HepG2 (cell line): ENCODE results near the gene SLC25A46. TPM values are rescaled to one million over a fixed set of nuclear protein-coding genes. Genes with fewer than 3 reads are reported as not detected.

Experiments used
- ATAC-seq: fragments of 200-7000 bp; cut with Tn5 transposase; 3 replicates; pipeline ENCODE4 v1.9.1; 2020; ENCODE audit warnings: mild to moderate bottlenecking, moderate library complexity
- BruUV-seq: library from RNA; stranded (reverse); fragments of 400-500 nt; replicated peaks from 2 replicates; lab custom pipeline; 2021; lab: Mats Ljungman, UMichigan
- CTCF ChIA-PET: fragments of 300-600 bp; formaldehyde crosslinking; extraction: SDS; loops from one replicate; lab custom pipeline; 2021; ENCODE audit warnings: low total read pairs, inconsistent platforms, low intra/inter-chr PET ratio; lab: Yijun Ruan, JAX
- POLR2A ChIA-PET: fragments of 350-600 bp; sonication (Branson Sonifier 250); formaldehyde crosslinking; loops from one replicate; lab custom pipeline; 2020; ENCODE audit warnings: antibody characterized with exemption, inconsistent platforms; lab: Yijun Ruan, JAX
- DNase-seq: peaks from one replicate; pipeline ENCODE4 v3.0.0-alpha.2; 2015; ENCODE audit warnings: low spot score
- FAIRE-seq: peaks from 3 replicates; lab custom pipeline; 2011; peaks lifted over from hg19 to GRCh38; lab: Jason Lieb, UNC
- H2AFZ ChIP-seq: one replicate; pipeline ENCODE4 v1.6.1; 2011; ENCODE audit warnings: low read length, inconsistent platforms
- H3K27ac ChIP-seq: fragments of 300-600 bp; 3 replicates; pipeline ENCODE4 v1.8.0; 2011; ENCODE audit warnings: mixed run types, mild to moderate bottlenecking, mixed read lengths, low read length, inconsistent platforms; ENCODE audit not compliant: insufficient read depth; ENCODE audit errors: extremely low read length
- H3K27me3 ChIP-seq, 2 experiments: fragments of 200-600 bp in 1 of 2; 2 replicates in 1 of 2; 3 replicates in 1 of 2; pipeline versions ENCODE4 v1.6.0 to v1.8.0; 2011; ENCODE audit warnings: low read length in 2 of 2, mild to moderate bottlenecking in 2 of 2, moderate library complexity in 2 of 2, inconsistent platforms in 1 of 2; ENCODE audit not compliant: insufficient read depth in 2 of 2, control insufficient read depth in 1 of 2
- H3K36me3 ChIP-seq, 2 experiments: fragments of 200-600 bp in 1 of 2; replicated peaks in 1 of 2; 2 replicates in 1 of 2; 3 replicates in 1 of 2; pipeline versions ENCODE4 v1.5.1 to v1.8.0; 2011; ENCODE audit warnings: low read length in 2 of 2, inconsistent platforms in 1 of 2; ENCODE audit not compliant: insufficient read depth in 2 of 2, control insufficient read depth in 1 of 2
- H3K4me1 ChIP-seq: 2 replicates; pipeline ENCODE4 v1.5.1; 2012; ENCODE audit warnings: low read length, inconsistent platforms; ENCODE audit not compliant: insufficient read depth
- H3K4me2 ChIP-seq: 2 replicates; pipeline ENCODE4 v1.6.0; 2011; ENCODE audit warnings: low read depth, low read length, inconsistent platforms
- H3K4me3 ChIP-seq, 3 experiments: fragments of 200-600 bp in 1 of 3; sonication (generic), shearing (Covaris generic) in 1 of 3; replicated peaks in 1 of 3; 2 replicates each; pipeline ENCODE4 v1.5.1; 2011 to 2016; ENCODE audit warnings: low read length in 3 of 3, inconsistent platforms in 2 of 3, low read depth in 2 of 3, mild to moderate bottlenecking in 2 of 3, control low read depth in 1 of 3, mixed read lengths in 1 of 3; ENCODE audit not compliant: insufficient read depth in 1 of 3
- H3K79me2 ChIP-seq: one replicate; pipeline ENCODE4 v1.6.1; 2011; ENCODE audit warnings: low read length, inconsistent platforms; ENCODE audit not compliant: insufficient read depth
- H3K9ac ChIP-seq: 2 replicates; pipeline ENCODE4 v1.6.0; 2011; ENCODE audit warnings: mild to moderate bottlenecking, low read depth, low read length, inconsistent platforms; ENCODE audit not compliant: insufficient read depth
- H3K9me3 ChIP-seq: 2 replicates; pipeline ENCODE4 v1.5.1; 2012; ENCODE audit warnings: mild to moderate bottlenecking, low read length
- H4K20me1 ChIP-seq: 2 replicates; pipeline ENCODE4 v1.6.0; 2011; ENCODE audit warnings: inconsistent platforms, mild to moderate bottlenecking, low read length, moderate library complexity; ENCODE audit not compliant: insufficient read depth
- AKAP8 ChIP-seq: sonication (generic); formaldehyde crosslinking; IDR thresholded peaks from 2 replicates; pipeline ENCODE4 v1.5.1; 2020; ENCODE audit warnings: mild to moderate bottlenecking, missing genetic modification reagents
- CBX1 ChIP-seq: IDR thresholded peaks from one replicate; pipeline ENCODE4 v1.6.1; 2016; ENCODE audit warnings: antibody characterized with exemption, low read depth
- EZH2 ChIP-seq: conservative IDR thresholded peaks from 2 replicates; pipeline ENCODE4 v1.6.1; 2012; ENCODE audit warnings: mild to moderate bottlenecking, low read depth, low read length, moderate library complexity
- HDAC2 ChIP-seq: sonication (generic); formaldehyde crosslinking; IDR thresholded peaks from 2 replicates; pipeline ENCODE4 v1.4.0; 2020; ENCODE audit warnings: missing genetic modification reagents
- HNRNPLL ChIP-seq: fragments of 200-400 bp; formaldehyde crosslinking; IDR thresholded peaks from 2 replicates; pipeline ENCODE4 v1.6.1; 2017; ENCODE audit warnings: mild to moderate bottlenecking, low read depth, low read length; ENCODE audit not compliant: poor library complexity, severe bottlenecking
- KLF15 ChIP-seq: sonication (generic); formaldehyde crosslinking; IDR thresholded peaks from 2 replicates; pipeline ENCODE4 v1.8.1; 2023; ENCODE audit warnings: borderline replicate concordance, mild to moderate bottlenecking, inconsistent platforms, missing genetic modification reagents, mixed read lengths
- MLXIP ChIP-seq: sonication (generic); formaldehyde crosslinking; IDR thresholded peaks from 2 replicates; pipeline ENCODE4 v1.9.0; 2021; ENCODE audit warnings: missing genetic modification reagents, borderline replicate concordance
- MXD1 ChIP-seq: sonication (generic); formaldehyde crosslinking; IDR thresholded peaks from 2 replicates; pipeline ENCODE4 v1.4.0; 2020; ENCODE audit warnings: mild to moderate bottlenecking, missing genetic modification reagents
- TRAFD1 ChIP-seq: sonication (generic); formaldehyde crosslinking; IDR thresholded peaks from 2 replicates; pipeline ENCODE4 v1.5.1; 2020; ENCODE audit warnings: missing genetic modification reagents, mild to moderate bottlenecking, borderline replicate concordance
- U2AF2 ChIP-seq: fragments of 200-400 bp; formaldehyde crosslinking; IDR thresholded peaks from 2 replicates; pipeline ENCODE4 v1.6.1; 2017; ENCODE audit warnings: low read depth, mild to moderate bottlenecking, low read length
- ZBTB14 ChIP-seq: sonication (generic); formaldehyde crosslinking; IDR thresholded peaks from 2 replicates; pipeline ENCODE4 v1.4.0; 2020; ENCODE audit warnings: missing genetic modification reagents
- ZFP41 ChIP-seq: sonication (generic); formaldehyde crosslinking; IDR thresholded peaks from 2 replicates; pipeline ENCODE4 v1.4.0; 2020; ENCODE audit warnings: mild to moderate bottlenecking, missing genetic modification reagents, borderline replicate concordance
- ZNF10 ChIP-seq: sonication (generic); formaldehyde crosslinking; IDR thresholded peaks from 2 replicates; pipeline ENCODE4 v1.4.0; 2020; ENCODE audit warnings: mild to moderate bottlenecking, low read depth, missing genetic modification reagents, borderline replicate concordance
- ZNF512 ChIP-seq: sonication (generic); formaldehyde crosslinking; IDR thresholded peaks from 2 replicates; pipeline ENCODE4 v1.4.0; 2020; ENCODE audit warnings: mild to moderate bottlenecking, missing genetic modification reagents
- ZNF772 ChIP-seq: sonication (generic); formaldehyde crosslinking; IDR thresholded peaks from 2 replicates; pipeline ENCODE4 v1.5.0; 2020; ENCODE audit warnings: mild to moderate bottlenecking, missing genetic modification reagents
- WGBS: methylation state at CpG from one replicate; pipeline ENCODE4 v1.1.6; 2017; ENCODE audit warnings: low lambda C conversion rate; 5-methylcytosine and 5-hydroxymethylcytosine counted together
- in situ Hi-C: cut with HindIII; loops from 2 replicates; pipeline ENCODE4 v1.10.0; 2017; ENCODE audit warnings: low pct_unique_long_range_greater_than_20kb; ENCODE audit not compliant: extremely low pct_ligation_motif_present
- intact Hi-C: fragments of 100-400 bp; cut with micrococcal nuclease; formaldehyde crosslinking; loops from one replicate; pipeline ENCODE4 v1.10.0; 2022; ENCODE audit not compliant: unreplicated experiment
- polyA plus RNA-seq, 8 experiments: library from polyadenylated mRNA; depleted of rRNA in 3 of 8; stranded (reverse) in 7 of 8; unstranded in 1 of 8; fragments of >200 nt; fragmentation: Illumina TruSeq in 4 of 8; extraction: Trizol in 4 of 8; gene quantifications; 2 replicates each; pipeline versions ENCODE4 v1.2.1 to v1.2.3, GENCODE V29; 2011 to 2016; ENCODE audit warnings: low read depth in 4 of 8, missing spikeins in 1 of 8, mixed read lengths in 1 of 8; ENCODE audit not compliant: insufficient read depth in 1 of 8
- total RNA-seq, 5 experiments: library from RNA; depleted of rRNA; stranded (reverse); fragments of >200 nt; fragmentation: Illumina TruSeq; extraction: Trizol; gene quantifications; 2 replicates each; pipeline ENCODE4 v1.2.3, GENCODE V29; 2016; ENCODE audit warnings: low read depth in 1 of 5

The SLC25A46 gene
- total and polyA plus RNA-seq, 2 of the 13 experiments (the other 11 are each of a cell fraction or from before 2014, with no cell fraction given), result 14.2 to 34.6 TPM

- no TSS peak for BruUV-seq
- intact Hi-C loops, result loop anchor here (10.0 kb wide), 2 partner anchors 341 to 1411 kb away; partner anchors contain the start of gene WDR36
Observed at GRCh38 chr5:110753600-110753999, 14.8 kb downstream of the SLC25A46 start.

More at GRCh38 chr5:110753600-110753999, 14.8 kb downstream of the SLC25A46 start:
- H3K9ac ChIP-seq, result no peak overlapping the region
- no peaks in the 10 kb centered on the region for H3K27me3 ChIP-seq
- POLR2A ChIA-PET, result no interaction called here
- no peak overlapping the region for H3K4me3 ChIP-seq
- no peaks in the 10 kb centered on the region for H3K9me3 ChIP-seq
- in situ Hi-C loops, result loop anchor here (10.0 kb wide), 1 partner anchor 311 kb away; no protein-coding TSS in a partner anchor
- H3K79me2 ChIP-seq, result no peaks in the 10 kb centered on the region
- no peak overlapping the region for H3K4me2 ChIP-seq
- peaks cover 0 to 11% of the 10 kb centered on the region in 2 experiments; a peak in 2 of 5 replicates for H3K36me3 ChIP-seq
- DNase-seq (no peak), ATAC-seq (no peak), FAIRE-seq (no peak)
- TF ChIP-seq HDAC2 (CRISPR knock-in tag) (no peak), HNRNPLL (no peak), ZNF772 (CRISPR knock-in tag) (no peak), CBX1 (no peak), KLF15 (no peak), U2AF2 (no peak), ZFP41 (CRISPR knock-in tag) (no peak), ZNF10 (CRISPR knock-in tag) (no peak), TRAFD1 (CRISPR knock-in tag) (no peak), ZNF512 (CRISPR knock-in tag) (no peak), ZBTB14 (CRISPR knock-in tag) (no peak), AKAP8 (CRISPR knock-in tag) (no peak), MXD1 (no peak), MLXIP (no peak), EZH2 (no peak)
- H2AFZ ChIP-seq, result no peak overlapping the region
- no peak overlapping the region for H3K27ac ChIP-seq
- CTCF ChIA-PET, result no interaction called here
- 97% methylated on average over 2 of the region's 2 CpGs for whole genome bisulfite sequencing
- no peaks in the 10 kb centered on the region for H3K4me1 ChIP-seq
- H4K20me1 ChIP-seq, result no peaks in the 10 kb centered on the region
